ENCODE measurements around the gene LDB1. TPM values are rescaled to one million over a fixed set of nuclear protein-coding genes. Genes with fewer than 3 reads are reported as not detected.

LDB1 gene
- total and polyA plus RNA-seq, 5 donors from 2014 or later: 18.1 to 120 (median 27.6) TPM

- H3K4me3 ChIP-seq (ENCODE audit: low read depth, low read length): peak overlapping the region; percentile 72
- peak overlapping the region; percentile 91 for H3K27ac ChIP-seq (ENCODE audit: insufficient read depth, low read length, poor library complexity, severe bottlenecking)
- no peaks in the 10 kb centered on the region for H3K27me3 Mint-ChIP-seq
- H3K27me3 ChIP-seq (ENCODE audit: control insufficient read depth, insufficient read depth, low read length): no peaks in the 10 kb centered on the region
- ATAC-seq (ENCODE audit: low read depth in 2 of 2) (peak; percentile 2 to 3), DNase-seq (no peak)
- peaks cover 65% of the 10 kb centered on the region for H3K4me1 ChIP-seq (ENCODE audit: control insufficient read depth, insufficient read depth, low read length, poor library complexity, severe bottlenecking)
- H3K27ac Mint-ChIP-seq: peak overlapping the region; percentile 91 to 98 (median 93)
- peak overlapping the region; percentile 92 to 98 (median 93) for H3K4me3 Mint-ChIP-seq
- no peaks in the 10 kb centered on the region for H3K9me3 ChIP-seq (ENCODE audit: control insufficient read depth in 2 of 2, low read length in 2 of 2)
- peaks cover 24% of the 10 kb centered on the region for H3K36me3 Mint-ChIP-seq
- H3K36me3 ChIP-seq (ENCODE audit: control insufficient read depth, insufficient read depth, low read length): peaks cover 23% of the 10 kb centered on the region
- peaks cover 21 to 75% (median 55%) of the 10 kb centered on the region in 4 donors for H3K4me1 Mint-ChIP-seq
- H3K9me3 Mint-ChIP-seq: no peaks in the 10 kb centered on the region
Observed at GRCh38 chr10:102113956-102114857, 6.0 kb downstream of the LDB1 start.

- peak overlapping the region; percentile 88 to 98 (median 92) for H3K4me3 Mint-ChIP-seq
- H3K9me3 ChIP-seq (ENCODE audit: control insufficient read depth in 2 of 2, low read length in 2 of 2): no peaks in the 10 kb centered on the region
- peaks cover 31% of the 10 kb centered on the region for H3K36me3 ChIP-seq (ENCODE audit: control insufficient read depth, insufficient read depth, low read length)
- H3K9me3 Mint-ChIP-seq: no peaks in the 10 kb centered on the region
- H3K27me3 Mint-ChIP-seq: no peaks in the 10 kb centered on the region
- H3K27ac ChIP-seq (ENCODE audit: insufficient read depth, low read length, poor library complexity, severe bottlenecking): peak overlapping the region; percentile 91
- H3K27ac Mint-ChIP-seq: peak overlapping the region; percentile 91 to 93 (median 91)
- H3K4me3 ChIP-seq (ENCODE audit: low read depth, low read length): peak overlapping the region; percentile 72
- peak in 1 of 3 donors; percentile 46 for DNase-seq
- peaks cover 21 to 71% (median 51%) of the 10 kb centered on the region in 4 donors for H3K4me1 Mint-ChIP-seq
- ATAC-seq (ENCODE audit: low read depth in 2 of 2): no peak
- peaks cover 57% of the 10 kb centered on the region for H3K4me1 ChIP-seq (ENCODE audit: control insufficient read depth, insufficient read depth, low read length, poor library complexity, severe bottlenecking)
- no peaks in the 10 kb centered on the region for H3K27me3 ChIP-seq (ENCODE audit: control insufficient read depth, insufficient read depth, low read length)
- H3K36me3 Mint-ChIP-seq: peaks cover 32% of the 10 kb centered on the region
Observed at GRCh38 chr10:102113261-102113955, 6.8 kb downstream of the LDB1 start.

- H3K4me3 Mint-ChIP-seq: peak overlapping the region in 2 of 4 donors; percentile 76 to 93
- H3K9me3 ChIP-seq (ENCODE audit: control insufficient read depth in 2 of 2, low read length in 2 of 2): no peaks in the 10 kb centered on the region
- no peaks in the 10 kb centered on the region for H3K27me3 ChIP-seq (ENCODE audit: control insufficient read depth, insufficient read depth, low read length)
- peak overlapping the region; percentile 65 to 93 (median 67) for H3K27ac Mint-ChIP-seq
- H3K36me3 ChIP-seq (ENCODE audit: control insufficient read depth, insufficient read depth, low read length): peaks cover 39% of the 10 kb centered on the region
- H3K27me3 Mint-ChIP-seq: no peaks in the 10 kb centered on the region
- peak overlapping the region; percentile 28 for H3K27ac ChIP-seq (ENCODE audit: insufficient read depth, low read length, poor library complexity, severe bottlenecking)
- H3K4me1 ChIP-seq (ENCODE audit: control insufficient read depth, insufficient read depth, low read length, poor library complexity, severe bottlenecking): peaks cover 46% of the 10 kb centered on the region
- H3K36me3 Mint-ChIP-seq: peaks cover 34% of the 10 kb centered on the region
- H3K4me3 ChIP-seq (ENCODE audit: low read depth, low read length): peak overlapping the region; percentile 72
- peaks cover 21 to 60% (median 42%) of the 10 kb centered on the region in 4 donors for H3K4me1 Mint-ChIP-seq
- DNase-seq (no peak), ATAC-seq (ENCODE audit: low read depth in 2 of 2) (no peak)
- no peaks in the 10 kb centered on the region for H3K9me3 Mint-ChIP-seq
Observed at GRCh38 chr10:102112210-102112817, 7.9 kb downstream of the LDB1 start.

GRCh38 chr10:102111276-102111675 lies 8.9 kb downstream of the LDB1 start:
- H3K4me1 Mint-ChIP-seq: peaks cover 16 to 50% (median 35%) of the 10 kb centered on the region in 4 donors
- DNase-seq (no peak), ATAC-seq (ENCODE audit: low read depth in 2 of 2) (no peak)
- Histone ChIP-seq H3K9me3 (ENCODE audit: control insufficient read depth in 2 of 2, low read length in 2 of 2) (no peaks in the 10 kb centered on the region), H3K36me3 (ENCODE audit: control insufficient read depth, insufficient read depth, low read length) (peaks cover 48% of the 10 kb centered on the region), H3K27me3 (ENCODE audit: control insufficient read depth, insufficient read depth, low read length) (no peaks in the 10 kb centered on the region), H3K4me1 (ENCODE audit: control insufficient read depth, insufficient read depth, low read length, poor library complexity, severe bottlenecking) (peaks cover 36% of the 10 kb centered on the region), H3K4me3 (ENCODE audit: low read depth, low read length) (no peak overlapping the region), H3K27ac (ENCODE audit: insufficient read depth, low read length, poor library complexity, severe bottlenecking) (no peak overlapping the region)
- H3K36me3 Mint-ChIP-seq: peaks cover 34% of the 10 kb centered on the region
- H3K4me3 Mint-ChIP-seq: peak overlapping the region in 2 of 4 donors; percentile 66 to 68
- H3K9me3 Mint-ChIP-seq: no peaks in the 10 kb centered on the region
- H3K27me3 Mint-ChIP-seq: no peaks in the 10 kb centered on the region
- H3K27ac Mint-ChIP-seq: peak overlapping the region in 1 of 3 donors; percentile 20

- Histone ChIP-seq H3K4me1 (ENCODE audit: control insufficient read depth, insufficient read depth, low read length, poor library complexity, severe bottlenecking) (peaks cover 24% of the 10 kb centered on the region), H3K4me3 (ENCODE audit: low read depth, low read length) (no peak overlapping the region), H3K27me3 (ENCODE audit: control insufficient read depth, insufficient read depth, low read length) (no peaks in the 10 kb centered on the region), H3K27ac (ENCODE audit: insufficient read depth, low read length, poor library complexity, severe bottlenecking) (no peak overlapping the region), H3K9me3 (ENCODE audit: control insufficient read depth in 2 of 2, low read length in 2 of 2) (no peaks in the 10 kb centered on the region), H3K36me3 (ENCODE audit: control insufficient read depth, insufficient read depth, low read length) (peaks cover 48% of the 10 kb centered on the region)
- Mint-ChIP-seq H3K4me3 (peak overlapping the region in 1 of 4 donors; percentile 66), H3K9me3 (no peaks in the 10 kb centered on the region), H3K27me3 (no peaks in the 10 kb centered on the region), H3K36me3 (peaks cover 34% of the 10 kb centered on the region), H3K4me1 (peaks cover 15 to 45% (median 37%) of the 10 kb centered on the region in 4 donors), H3K27ac (peak overlapping the region in 2 of 3 donors; percentile 29 to 36)
- ATAC-seq (ENCODE audit: low read depth in 2 of 2): no peak
- no peak for DNase-seq
Observed at GRCh38 chr10:102109166-102110116, 10.7 kb downstream of the LDB1 start.

GRCh38 chr10:102106998-102107397 lies 13.2 kb downstream of the LDB1 start:
- ATAC-seq (ENCODE audit: low read depth in 2 of 2): no peak
- H3K4me3 ChIP-seq (ENCODE audit: low read depth, low read length): no peak overlapping the region
- H3K27me3 ChIP-seq (ENCODE audit: control insufficient read depth, insufficient read depth, low read length): no peaks in the 10 kb centered on the region
- Mint-ChIP-seq H3K4me1 (peaks cover 5 to 29% (median 26%) of the 10 kb centered on the region in 4 donors), H3K27me3 (no peaks in the 10 kb centered on the region), H3K27ac (peak overlapping the region in 1 of 3 donors; percentile 8), H3K4me3 (no peak overlapping the region), H3K36me3 (peaks cover 29% of the 10 kb centered on the region), H3K9me3 (no peaks in the 10 kb centered on the region)
- H3K9me3 ChIP-seq (ENCODE audit: control insufficient read depth in 2 of 2, low read length in 2 of 2): no peaks in the 10 kb centered on the region
- no peak overlapping the region for H3K27ac ChIP-seq (ENCODE audit: insufficient read depth, low read length, poor library complexity, severe bottlenecking)
- H3K36me3 ChIP-seq (ENCODE audit: control insufficient read depth, insufficient read depth, low read length): peaks cover 48% of the 10 kb centered on the region
- no peak for DNase-seq
- peaks cover 3% of the 10 kb centered on the region for H3K4me1 ChIP-seq (ENCODE audit: control insufficient read depth, insufficient read depth, low read length, poor library complexity, severe bottlenecking)

Data from CD4-positive, CD25-positive, alpha-beta regulatory T cell (primary cell).